ENCODE measurements around the gene SMCO3.

Gene SMCO3

GRCh38 chr12:14814014-14814413 is at the start of gene SMCO3:
TSS of gene SMCO3 (minus strand) at chr12:14814182. CDS start at chr12:14806680, 7,502 bp downstream.
- ChIA-PET POLR2A (no interaction called here), CTCF (interaction anchor here (1.0 to 1.4 kb wide), 5 partner anchors 8 to 181 kb away, joined by 3 to 5 read pairs (median 4); no protein-coding TSS in a partner anchor)
- DNase-seq (ENCODE audit: extremely low spot score) = no peak
- no peak for TF ChIP-seq CTCF (IDR thresholded peaks at IDR 0.05; ENCODE audit: control extremely low read depth, extremely low read depth, low read depth, missing control alignments)

GRCh38 chr12:14860490-14860889 is 46.5 kb upstream of the SMCO3 start:
- POLR2A ChIA-PET = no interaction called here
- DNase-seq (ENCODE audit: extremely low spot score) = no peak
- no peak for TF ChIP-seq CTCF (IDR thresholded peaks at IDR 0.05; ENCODE audit: control extremely low read depth, extremely low read depth, low read depth, missing control alignments)
- CTCF ChIA-PET = no interaction called here

- no peak for DNase-seq (ENCODE audit: extremely low spot score)
- ChIA-PET CTCF (no interaction called here), POLR2A (no interaction called here)
- TF ChIP-seq CTCF (IDR thresholded peaks at IDR 0.05; ENCODE audit: control extremely low read depth, extremely low read depth, low read depth, missing control alignments) = no peak
Observed at GRCh38 chr12:14858513-14858912, 44.5 kb upstream of the SMCO3 start.

- ChIA-PET CTCF (interaction anchor here (0.7 to 1.5 kb wide), 3 partner anchors 9 to 140 kb away, joined by 3 to 5 read pairs (median 4); no protein-coding TSS in a partner anchor), POLR2A (no interaction called here)
- TF ChIP-seq CTCF (IDR thresholded peaks at IDR 0.05; ENCODE audit: control extremely low read depth, extremely low read depth, low read depth, missing control alignments) = no peak
- DNase-seq (ENCODE audit: extremely low spot score) = peak; percentile 17
Observed at GRCh38 chr12:14854586-14855183, 40.7 kb upstream of the SMCO3 start.

GRCh38 chr12:14853961-14854360 is 40.0 kb upstream of the SMCO3 start:
- no peak for TF ChIP-seq CTCF (IDR thresholded peaks at IDR 0.05; ENCODE audit: control extremely low read depth, extremely low read depth, low read depth, missing control alignments)
- ChIA-PET CTCF (interaction anchor here (0.7 to 1.5 kb wide), 2 partner anchors 9 to 141 kb away, joined by 3 to 4 read pairs; no protein-coding TSS in a partner anchor), POLR2A (no interaction called here)
- no peak for DNase-seq (ENCODE audit: extremely low spot score)

- no peak for DNase-seq (ENCODE audit: extremely low spot score)
- TF ChIP-seq CTCF (IDR thresholded peaks at IDR 0.05; ENCODE audit: control extremely low read depth, extremely low read depth, low read depth, missing control alignments) = no peak
- ChIA-PET CTCF (interaction anchor here (0.9 to 1.3 kb wide), 4 partner anchors 20 to 155 kb away, joined by 3 to 4 read pairs (median 3); partner anchors contain the start of gene PDE6H), POLR2A (no interaction called here)
Observed at GRCh38 chr12:14852880-14853279, 38.9 kb upstream of the SMCO3 start.
